ENCODE measurements around the gene PTBP1. TPM values are rescaled to one million over a fixed set of nuclear protein-coding genes. Genes with fewer than 3 reads are reported as not detected.

The PTBP1 gene
- total RNA-seq, 1 experiment from 2014 or later: 680 TPM

DNA sequence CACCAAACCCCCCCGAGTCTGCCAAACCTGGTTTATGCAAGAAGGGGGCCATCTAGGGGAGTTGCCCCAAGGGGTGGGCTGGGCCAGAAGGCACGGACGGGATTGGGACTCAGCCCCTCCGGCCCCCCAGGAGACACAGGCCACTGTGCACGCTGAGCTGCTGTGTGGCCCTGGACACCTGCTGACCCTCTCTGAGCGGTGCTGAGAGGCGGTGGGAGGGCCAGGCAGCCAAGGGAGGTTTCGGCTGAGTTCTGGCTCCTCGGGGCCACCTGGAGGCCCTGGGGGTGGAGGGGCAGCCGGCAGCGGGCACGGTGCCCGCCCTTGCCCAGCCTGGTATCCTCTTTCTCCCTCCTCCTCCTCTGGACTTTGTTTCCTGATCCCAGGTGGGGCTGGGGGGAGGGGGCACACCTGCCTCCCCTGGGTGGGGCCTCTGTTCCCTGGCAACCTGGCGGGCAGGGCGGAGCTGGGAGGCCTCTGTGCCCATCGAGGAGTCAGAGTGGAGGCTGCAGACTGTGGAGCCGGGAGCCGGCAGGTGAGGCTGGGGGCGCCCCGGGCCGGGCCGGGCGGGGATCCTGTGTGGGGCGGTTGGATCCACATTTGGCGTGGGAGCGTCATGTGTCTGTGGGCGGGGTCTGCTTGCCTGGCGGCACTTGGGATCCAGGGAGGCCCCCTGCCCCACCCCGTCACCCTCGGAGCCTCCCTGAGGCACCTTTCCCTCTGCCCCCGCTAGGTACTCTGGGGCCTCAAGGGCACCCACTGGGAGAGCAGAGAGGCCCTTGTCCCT, 46.4 kb upstream of the PTBP1 start, which contains the start of gene MISP (continued):
- TF ChIP-seq ZNF532 (CRISPR knock-in tag; IDR thresholded peaks at IDR 0.05; ENCODE audit: borderline replicate concordance): no peak
- no peak for TF ChIP-seq TCF7 (CRISPR knock-in tag; IDR thresholded peaks at IDR 0.05; ENCODE audit: low read depth)
- no peak for TF ChIP-seq SP1 (CRISPR knock-in tag; conservative IDR thresholded peaks at IDR 0.05)
- TF ChIP-seq, protein P1, sequence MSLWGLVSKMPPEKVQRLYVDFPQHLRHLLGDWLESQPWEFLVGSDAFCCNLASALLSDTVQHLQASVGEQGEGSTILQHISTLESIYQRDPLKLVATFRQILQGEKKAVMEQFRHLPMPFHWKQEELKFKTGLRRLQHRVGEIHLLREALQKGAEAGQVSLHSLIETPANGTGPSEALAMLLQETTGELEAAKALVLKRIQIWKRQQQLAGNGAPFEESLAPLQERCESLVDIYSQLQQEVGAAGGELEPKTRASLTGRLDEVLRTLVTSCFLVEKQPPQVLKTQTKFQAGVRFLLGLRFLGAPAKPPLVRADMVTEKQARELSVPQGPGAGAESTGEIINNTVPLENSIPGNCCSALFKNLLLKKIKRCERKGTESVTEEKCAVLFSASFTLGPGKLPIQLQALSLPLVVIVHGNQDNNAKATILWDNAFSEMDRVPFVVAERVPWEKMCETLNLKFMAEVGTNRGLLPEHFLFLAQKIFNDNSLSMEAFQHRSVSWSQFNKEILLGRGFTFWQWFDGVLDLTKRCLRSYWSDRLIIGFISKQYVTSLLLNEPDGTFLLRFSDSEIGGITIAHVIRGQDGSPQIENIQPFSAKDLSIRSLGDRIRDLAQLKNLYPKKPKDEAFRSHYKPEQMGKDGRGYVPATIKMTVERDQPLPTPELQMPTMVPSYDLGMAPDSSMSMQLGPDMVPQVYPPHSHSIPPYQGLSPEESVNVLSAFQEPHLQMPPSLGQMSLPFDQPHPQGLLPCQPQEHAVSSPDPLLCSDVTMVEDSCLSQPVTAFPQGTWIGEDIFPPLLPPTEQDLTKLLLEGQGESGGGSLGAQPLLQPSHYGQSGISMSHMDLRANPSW (CRISPR knock-in tag; conservative IDR thresholded peaks at IDR 0.05; ENCODE audit: low read depth): no peak
- no peak for TF ChIP-seq JUN (CRISPR knock-in tag; IDR thresholded peaks at IDR 0.05)
- no peak for TF ChIP-seq NR2C2 (CRISPR knock-in tag; IDR thresholded peaks at IDR 0.05)
- no peak for TF ChIP-seq HMGA2 (CRISPR knock-in tag; IDR thresholded peaks at IDR 0.05)
- no peak for TF ChIP-seq RORB (CRISPR knock-in tag; IDR thresholded peaks at IDR 0.05)
- TF ChIP-seq, protein P2, sequence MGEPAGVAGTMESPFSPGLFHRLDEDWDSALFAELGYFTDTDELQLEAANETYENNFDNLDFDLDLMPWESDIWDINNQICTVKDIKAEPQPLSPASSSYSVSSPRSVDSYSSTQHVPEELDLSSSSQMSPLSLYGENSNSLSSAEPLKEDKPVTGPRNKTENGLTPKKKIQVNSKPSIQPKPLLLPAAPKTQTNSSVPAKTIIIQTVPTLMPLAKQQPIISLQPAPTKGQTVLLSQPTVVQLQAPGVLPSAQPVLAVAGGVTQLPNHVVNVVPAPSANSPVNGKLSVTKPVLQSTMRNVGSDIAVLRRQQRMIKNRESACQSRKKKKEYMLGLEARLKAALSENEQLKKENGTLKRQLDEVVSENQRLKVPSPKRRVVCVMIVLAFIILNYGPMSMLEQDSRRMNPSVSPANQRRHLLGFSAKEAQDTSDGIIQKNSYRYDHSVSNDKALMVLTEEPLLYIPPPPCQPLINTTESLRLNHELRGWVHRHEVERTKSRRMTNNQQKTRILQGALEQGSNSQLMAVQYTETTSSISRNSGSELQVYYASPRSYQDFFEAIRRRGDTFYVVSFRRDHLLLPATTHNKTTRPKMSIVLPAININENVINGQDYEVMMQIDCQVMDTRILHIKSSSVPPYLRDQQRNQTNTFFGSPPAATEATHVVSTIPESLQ (CRISPR knock-in tag; IDR thresholded peaks at IDR 0.05): no peak
- TF ChIP-seq ETV6 (CRISPR knock-in tag; IDR thresholded peaks at IDR 0.05): no peak
- TF ChIP-seq NFYB (CRISPR knock-in tag; conservative IDR thresholded peaks at IDR 0.05; ENCODE audit: low read depth): no peak
- TF ChIP-seq, protein P3, sequence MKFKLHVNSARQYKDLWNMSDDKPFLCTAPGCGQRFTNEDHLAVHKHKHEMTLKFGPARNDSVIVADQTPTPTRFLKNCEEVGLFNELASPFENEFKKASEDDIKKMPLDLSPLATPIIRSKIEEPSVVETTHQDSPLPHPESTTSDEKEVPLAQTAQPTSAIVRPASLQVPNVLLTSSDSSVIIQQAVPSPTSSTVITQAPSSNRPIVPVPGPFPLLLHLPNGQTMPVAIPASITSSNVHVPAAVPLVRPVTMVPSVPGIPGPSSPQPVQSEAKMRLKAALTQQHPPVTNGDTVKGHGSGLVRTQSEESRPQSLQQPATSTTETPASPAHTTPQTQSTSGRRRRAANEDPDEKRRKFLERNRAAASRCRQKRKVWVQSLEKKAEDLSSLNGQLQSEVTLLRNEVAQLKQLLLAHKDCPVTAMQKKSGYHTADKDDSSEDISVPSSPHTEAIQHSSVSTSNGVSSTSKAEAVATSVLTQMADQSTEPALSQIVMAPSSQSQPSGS (CRISPR knock-in tag; IDR thresholded peaks at IDR 0.05; ENCODE audit: borderline replicate concordance, low read depth): no peak
- TF ChIP-seq, protein P4, sequence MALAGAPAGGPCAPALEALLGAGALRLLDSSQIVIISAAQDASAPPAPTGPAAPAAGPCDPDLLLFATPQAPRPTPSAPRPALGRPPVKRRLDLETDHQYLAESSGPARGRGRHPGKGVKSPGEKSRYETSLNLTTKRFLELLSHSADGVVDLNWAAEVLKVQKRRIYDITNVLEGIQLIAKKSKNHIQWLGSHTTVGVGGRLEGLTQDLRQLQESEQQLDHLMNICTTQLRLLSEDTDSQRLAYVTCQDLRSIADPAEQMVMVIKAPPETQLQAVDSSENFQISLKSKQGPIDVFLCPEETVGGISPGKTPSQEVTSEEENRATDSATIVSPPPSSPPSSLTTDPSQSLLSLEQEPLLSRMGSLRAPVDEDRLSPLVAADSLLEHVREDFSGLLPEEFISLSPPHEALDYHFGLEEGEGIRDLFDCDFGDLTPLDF (CRISPR knock-in tag; IDR thresholded peaks at IDR 0.05): no peak
